ENCODE measurements around the gene PFN3.
A peak's percentile ranks its signal among the peaks of the same experiment; 100 is the strongest.
"Not testable (repeated sequence)": the region's sequence is repeated elsewhere in the genome, so short reads cannot be mapped to it uniquely, and the experiment has no call there.

PFN3 gene

GRCh38 chr5:177428574-177429217 lies 28.2 kb upstream of the PFN3 start:
- Histone ChIP-seq H3K27me3 (ENCODE audit: control insufficient read depth, insufficient read depth, low read length) (no peaks in the 10 kb centered on the region), H3K4me3 (ENCODE audit: low read depth, low read length) (no peak overlapping the region), H3K36me3 (ENCODE audit: control insufficient read depth, insufficient read depth, low read length) (peaks cover 34% of the 10 kb centered on the region), H3K27ac (ENCODE audit: low read depth, low read length) (no peak overlapping the region), H3K9ac (ENCODE audit: low read length) (no peak overlapping the region), H3K4me1 (ENCODE audit: control insufficient read depth, insufficient read depth, low read length) (peaks cover 22% of the 10 kb centered on the region), H3K9me3 (ENCODE audit: control insufficient read depth, insufficient read depth, low read depth, low read length) (no peaks in the 10 kb centered on the region)

GRCh38 chr5:177427919-177428573 lies 27.6 kb upstream of the PFN3 start:
- Histone ChIP-seq H3K4me3 (ENCODE audit: low read depth, low read length) (peak overlapping the region; percentile 87), H3K4me1 (ENCODE audit: control insufficient read depth, insufficient read depth, low read length) (peaks cover 22% of the 10 kb centered on the region)

DNA sequence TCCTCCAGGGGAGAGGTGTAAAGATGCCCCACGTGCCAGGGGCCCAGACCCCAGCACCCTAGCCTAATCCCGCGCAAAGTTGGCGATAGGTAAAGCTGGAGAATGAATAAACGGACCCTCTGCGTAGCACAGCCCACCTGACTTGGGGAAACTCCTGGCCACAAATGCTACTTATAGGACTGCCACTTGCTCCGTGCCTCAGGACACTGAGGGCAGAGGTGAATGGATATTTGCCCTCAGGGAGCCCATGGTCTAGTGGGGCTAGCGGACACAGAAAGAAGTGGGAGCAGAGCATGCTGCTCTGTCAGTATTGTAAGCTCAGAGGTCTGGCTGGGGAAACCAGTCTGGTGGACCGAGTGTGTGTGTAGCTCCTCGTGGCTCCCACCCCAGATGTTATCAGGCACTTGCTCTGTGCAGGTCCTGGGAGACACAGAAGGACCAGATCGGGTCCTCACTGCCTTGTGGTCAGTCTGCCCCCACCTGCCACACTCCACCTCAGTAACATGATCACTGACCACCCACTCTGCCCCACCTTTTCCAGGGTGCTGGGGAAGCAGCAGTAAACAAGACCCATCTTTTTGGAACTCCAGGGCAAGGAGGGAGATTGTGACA lies 26.9 kb upstream of the PFN3 start:
- Histone ChIP-seq H3K4me3 (ENCODE audit: low read depth, low read length) (peak overlapping the region; percentile 87), H3K9me3 (ENCODE audit: control insufficient read depth, insufficient read depth, low read depth, low read length) (no peaks in the 10 kb centered on the region), H3K9ac (ENCODE audit: low read length) (peak overlapping the region; percentile 94), H3K4me1 (ENCODE audit: control insufficient read depth, insufficient read depth, low read length) (peaks cover 22% of the 10 kb centered on the region), H3K27me3 (ENCODE audit: control insufficient read depth, insufficient read depth, low read length) (no peaks in the 10 kb centered on the region), H3K27ac (ENCODE audit: low read depth, low read length) (peak overlapping the region; percentile 81), H3K36me3 (ENCODE audit: control insufficient read depth, insufficient read depth, low read length) (peaks cover 21% of the 10 kb centered on the region)

More at GRCh38 chr5:177427919-177428573, 27.6 kb upstream of the PFN3 start:
- Histone ChIP-seq H3K27me3 (ENCODE audit: control insufficient read depth, insufficient read depth, low read length) (no peaks in the 10 kb centered on the region), H3K9me3 (ENCODE audit: control insufficient read depth, insufficient read depth, low read depth, low read length) (no peaks in the 10 kb centered on the region), H3K27ac (ENCODE audit: low read depth, low read length) (no peak overlapping the region), H3K36me3 (ENCODE audit: control insufficient read depth, insufficient read depth, low read length) (peaks cover 28% of the 10 kb centered on the region), H3K9ac (ENCODE audit: low read length) (peak overlapping the region; percentile 94)

DNA sequence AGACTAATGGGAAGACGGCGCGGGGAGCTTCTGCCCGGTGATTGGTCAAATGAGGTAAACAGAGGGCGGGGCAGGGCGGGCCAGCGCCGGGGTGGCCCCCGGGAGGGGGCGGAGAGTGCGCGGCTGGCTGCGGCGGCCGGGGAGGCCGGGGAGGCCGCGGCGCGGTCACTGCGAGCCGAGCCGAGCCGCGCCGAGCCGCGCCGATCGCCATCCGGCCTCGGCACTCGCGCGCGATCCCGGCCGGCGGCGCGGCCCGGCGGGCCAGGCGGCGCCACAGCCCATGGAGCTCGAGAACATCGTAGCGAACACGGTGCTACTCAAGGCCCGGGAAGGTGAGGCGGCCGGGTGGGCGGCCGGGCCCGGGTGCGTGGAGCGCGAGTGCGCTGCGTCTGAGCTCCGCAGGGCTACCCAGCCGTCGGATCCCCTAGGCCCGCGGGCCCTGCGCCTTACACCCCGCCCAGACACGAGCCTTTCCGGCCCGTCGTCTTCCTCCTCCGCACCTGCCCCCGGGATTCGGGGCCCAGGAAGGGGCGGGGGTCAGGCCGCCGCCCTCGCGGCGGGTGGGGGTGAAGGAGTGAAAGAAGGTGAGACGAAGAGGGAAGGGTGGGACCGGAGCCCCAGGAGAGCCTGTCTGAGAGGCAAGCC lies 26.2 kb upstream of the PFN3 start, which contains the start of gene GRK6:
TSS of gene GRK6 (plus strand) at position 111 of the 645 bp plus-strand sequence. CDS start at position 281, 170 bp downstream.
- Histone ChIP-seq H3K9ac (ENCODE audit: low read length) (peak within 1 kb of the TSS; percentile 94), H3K9me3 (ENCODE audit: control insufficient read depth, insufficient read depth, low read depth, low read length) (no peaks in the 10 kb centered on the region), H3K36me3 (ENCODE audit: control insufficient read depth, insufficient read depth, low read length) (peaks cover 14% of the 10 kb centered on the region), H3K4me3 (ENCODE audit: low read depth, low read length) (peak within 1 kb of the TSS; percentile 87), H3K4me1 (ENCODE audit: control insufficient read depth, insufficient read depth, low read length) (peaks cover 22% of the 10 kb centered on the region), H3K27ac (ENCODE audit: low read depth, low read length) (peak within 1 kb of the TSS; percentile 81), H3K27me3 (ENCODE audit: control insufficient read depth, insufficient read depth, low read length) (no peaks in the 10 kb centered on the region)

DNA sequence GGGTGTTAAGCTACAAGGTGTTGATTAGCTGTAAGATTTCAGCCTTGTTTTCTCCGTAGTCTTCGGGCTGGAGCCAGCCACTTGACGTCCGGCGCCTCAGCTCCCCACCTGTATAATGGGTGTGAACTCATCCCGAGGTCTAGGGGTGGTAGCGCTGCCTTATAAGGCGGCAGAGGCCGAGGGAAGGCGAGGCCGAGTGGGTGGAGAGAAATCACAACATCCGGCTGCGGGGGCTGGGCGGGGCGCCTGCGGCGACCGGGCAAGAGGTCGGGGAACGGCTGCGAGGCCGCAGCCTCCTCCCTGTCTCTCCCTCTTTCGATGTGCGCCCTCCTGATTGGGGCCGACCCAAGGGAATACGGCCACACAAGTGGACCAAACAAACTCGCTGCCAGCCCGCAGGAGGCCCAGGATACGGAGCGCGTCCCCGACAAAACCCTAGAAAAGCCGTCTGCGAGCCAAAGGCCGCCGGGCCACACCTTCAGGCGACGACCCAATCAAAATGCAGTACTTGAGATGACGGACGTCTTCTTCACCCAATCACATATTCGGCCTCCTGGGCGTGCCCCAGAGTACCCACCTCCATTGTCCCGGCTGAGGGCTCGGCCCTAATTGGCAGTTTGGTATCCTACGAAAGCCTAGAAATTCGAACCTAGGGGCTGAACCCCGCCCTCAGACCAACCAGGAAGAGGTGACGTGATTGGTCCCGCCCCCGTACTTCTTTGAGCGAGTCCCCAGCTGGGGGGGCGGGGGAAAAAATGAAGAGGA lies 25.5 kb upstream of the PFN3 start:
- Histone ChIP-seq H3K9ac (ENCODE audit: low read length) (peak overlapping the region; percentile 82), H3K4me3 (ENCODE audit: low read depth, low read length) (peak overlapping the region; percentile 69), H3K27me3 (ENCODE audit: control insufficient read depth, insufficient read depth, low read length) (no peaks in the 10 kb centered on the region), H3K9me3 (ENCODE audit: control insufficient read depth, insufficient read depth, low read depth, low read length) (no peaks in the 10 kb centered on the region), H3K27ac (ENCODE audit: low read depth, low read length) (peak overlapping the region; percentile 73), H3K4me1 (ENCODE audit: control insufficient read depth, insufficient read depth, low read length) (peaks cover 22% of the 10 kb centered on the region), H3K36me3 (ENCODE audit: control insufficient read depth, insufficient read depth, low read length) (peaks cover 7% of the 10 kb centered on the region; the same call in 1 of the 2 replicates)

DNA sequence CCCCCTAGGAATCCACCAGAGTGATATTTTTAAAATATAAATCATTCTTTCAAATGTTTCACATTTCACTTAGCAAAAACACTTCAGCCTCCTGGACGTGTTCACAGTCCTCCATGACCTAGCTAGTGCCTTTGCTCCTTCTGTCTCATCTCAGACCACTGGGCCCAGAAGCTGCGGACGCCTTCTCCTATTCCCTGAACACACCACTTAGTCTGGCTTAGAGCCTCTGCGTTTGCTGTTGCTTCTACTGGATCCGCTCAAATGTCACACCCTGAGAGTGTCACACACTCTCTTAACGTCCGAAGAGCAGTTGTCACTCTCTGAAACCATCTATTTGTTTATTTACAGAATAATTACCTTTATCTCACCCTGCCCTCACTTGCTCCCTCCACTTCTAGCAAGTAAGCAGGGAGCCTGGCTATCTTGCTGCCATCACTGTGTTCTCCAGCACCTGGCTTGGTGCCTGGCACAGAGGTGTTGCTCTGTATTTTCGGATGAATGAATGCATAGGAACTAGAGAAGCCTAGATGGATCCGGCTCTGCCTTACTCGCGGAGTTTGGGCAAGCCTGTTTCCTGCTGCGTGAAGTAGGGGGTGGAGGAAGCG lies 24.8 kb upstream of the PFN3 start:
- peak overlapping the region; percentile 82 for H3K9ac ChIP-seq (ENCODE audit: low read length)
- peak overlapping the region; percentile 73 for H3K27ac ChIP-seq (ENCODE audit: low read depth, low read length)
- H3K36me3 ChIP-seq (ENCODE audit: control insufficient read depth, insufficient read depth, low read length) = 0 out of 2 replicates have a peak, but pooled peaks cover under 1% of the 10 kb centered on the region
- peaks cover 22% of the 10 kb centered on the region for H3K4me1 ChIP-seq (ENCODE audit: control insufficient read depth, insufficient read depth, low read length)
- H3K27me3 ChIP-seq (ENCODE audit: control insufficient read depth, insufficient read depth, low read length) = no peaks in the 10 kb centered on the region
- H3K9me3 ChIP-seq (ENCODE audit: control insufficient read depth, insufficient read depth, low read depth, low read length) = no peaks in the 10 kb centered on the region
- H3K4me3 ChIP-seq (ENCODE audit: low read depth, low read length) = peak overlapping the region; percentile 69

- H3K9ac ChIP-seq (ENCODE audit: low read length) = no peak overlapping the region
- H3K27me3 ChIP-seq (ENCODE audit: control insufficient read depth, insufficient read depth, low read length) = no peaks in the 10 kb centered on the region
- H3K4me3 ChIP-seq (ENCODE audit: low read depth, low read length) = no peak overlapping the region
- peaks cover 19% of the 10 kb centered on the region for H3K4me1 ChIP-seq (ENCODE audit: control insufficient read depth, insufficient read depth, low read length)
- no peaks in the 10 kb centered on the region for H3K9me3 ChIP-seq (ENCODE audit: control insufficient read depth, insufficient read depth, low read depth, low read length)
- H3K36me3 ChIP-seq (ENCODE audit: control insufficient read depth, insufficient read depth, low read length) = no peaks in the 10 kb centered on the region
- no peak overlapping the region for H3K27ac ChIP-seq (ENCODE audit: low read depth, low read length)
These were observed 23.2 kb upstream of the PFN3 start for GRCh38 chr5:177423671-177424070.

- Histone ChIP-seq H3K27me3 (ENCODE audit: control insufficient read depth, insufficient read depth, low read length) (no peaks in the 10 kb centered on the region), H3K36me3 (ENCODE audit: control insufficient read depth, insufficient read depth, low read length) (no peaks in the 10 kb centered on the region), H3K27ac (ENCODE audit: low read depth, low read length) (no peak overlapping the region), H3K9ac (ENCODE audit: low read length) (no peak overlapping the region), H3K4me1 (ENCODE audit: control insufficient read depth, insufficient read depth, low read length) (peaks cover 7% of the 10 kb centered on the region), H3K4me3 (ENCODE audit: low read depth, low read length) (no peak overlapping the region), H3K9me3 (ENCODE audit: control insufficient read depth, insufficient read depth, low read depth, low read length) (no peaks in the 10 kb centered on the region)
These were observed 20.8 kb upstream of the PFN3 start for GRCh38 chr5:177421062-177421798.

DNA sequence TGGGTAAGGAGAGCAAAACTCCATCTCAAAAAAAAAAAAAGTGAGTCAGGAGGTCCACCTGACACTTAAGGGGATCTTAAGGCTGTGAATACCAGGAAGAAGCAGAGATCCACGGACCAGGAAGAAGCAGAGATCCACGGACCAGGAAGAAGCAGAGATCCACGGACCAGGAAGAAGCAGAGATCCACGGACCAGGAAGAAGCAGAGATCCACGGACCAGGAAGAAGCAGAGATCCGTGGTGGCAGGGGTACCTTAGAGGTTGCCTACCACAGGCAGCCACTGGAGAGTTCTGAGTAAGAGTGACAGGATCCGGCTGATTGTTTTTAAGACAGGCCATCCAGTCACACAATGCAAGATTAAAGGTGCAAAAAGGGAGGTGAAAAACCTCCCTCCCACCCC lies 20.0 kb upstream of the PFN3 start:
- H3K27ac ChIP-seq (ENCODE audit: low read depth, low read length); H3K27me3 ChIP-seq (ENCODE audit: control insufficient read depth, insufficient read depth, low read length); H3K36me3 ChIP-seq (ENCODE audit: control insufficient read depth, insufficient read depth, low read length); H3K4me1 ChIP-seq (ENCODE audit: control insufficient read depth, insufficient read depth, low read length); H3K4me3 ChIP-seq (ENCODE audit: low read depth, low read length); H3K9ac ChIP-seq (ENCODE audit: low read length); H3K9me3 ChIP-seq (ENCODE audit: control insufficient read depth, insufficient read depth, low read depth, low read length): not testable (repeated sequence)

DNA sequence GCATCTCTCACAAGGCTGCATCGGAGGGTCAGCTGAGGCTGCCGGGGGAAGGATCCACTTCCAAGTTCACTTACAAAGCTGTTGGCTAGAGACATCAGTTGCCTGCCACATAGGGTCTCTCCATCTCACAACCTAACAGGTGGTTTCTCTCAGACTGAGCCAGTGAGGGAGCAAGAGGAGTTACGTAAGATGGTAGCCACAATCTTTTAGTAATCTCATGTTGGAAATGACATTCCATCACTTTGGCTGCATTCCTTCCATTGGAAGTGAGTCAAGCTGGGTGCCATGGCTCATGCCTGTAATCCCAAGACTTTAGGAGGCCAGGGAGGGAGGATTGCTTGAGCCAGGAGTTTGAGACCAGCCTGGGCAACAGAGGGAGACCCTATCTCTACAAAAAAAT lies 18.6 kb upstream of the PFN3 start:
- H3K27me3 ChIP-seq (ENCODE audit: control insufficient read depth, insufficient read depth, low read length) = peaks cover 2% of the 10 kb centered on the region; the same call in 1 of the 2 replicates
- no peaks in the 10 kb centered on the region for H3K4me1 ChIP-seq (ENCODE audit: control insufficient read depth, insufficient read depth, low read length)
- H3K9me3 ChIP-seq (ENCODE audit: control insufficient read depth, insufficient read depth, low read depth, low read length) = no peaks in the 10 kb centered on the region
- H3K27ac ChIP-seq (ENCODE audit: low read depth, low read length) = no peak overlapping the region
- no peaks in the 10 kb centered on the region for H3K36me3 ChIP-seq (ENCODE audit: control insufficient read depth, insufficient read depth, low read length)
- no peak overlapping the region for H3K9ac ChIP-seq (ENCODE audit: low read length)
- H3K4me3 ChIP-seq (ENCODE audit: low read depth, low read length) = no peak overlapping the region

All from HUES6 (cell line).